ENCODE measurements around the gene PAQR6. TPM values are rescaled to one million over a fixed set of nuclear protein-coding genes. Genes with fewer than 3 reads are reported as not detected.

The PAQR6 gene
- total RNA-seq, 4 donors from 2014 or later, result 0.74 to 3.4 (median 1.6) TPM

Other genes with a start within 250 kb of the PAQR6 start
- gene SSR2, start 227.1 kb downstream of the PAQR6 start, total RNA-seq, result 100 to 1,000 TPM; 197 to 397 (median 308) TPM
- 10 to 100 TPM; 16.2 to 24.5 (median 18.6) TPM for gene UBQLN4, start 194.3 kb downstream of the PAQR6 start, total RNA-seq
- gene LAMTOR2, start 193.3 kb downstream of the PAQR6 start, total RNA-seq, result 10 to 100 TPM; 45.8 to 74.3 (median 65.0) TPM
- under 1 TPM in 1 of 4 donors, not detected in 3; 0.84 TPM for gene RAB25, start 186.9 kb downstream of the PAQR6 start, total RNA-seq
- gene MEX3A, start 165.6 kb downstream of the PAQR6 start, total RNA-seq, result under 1 TPM; 0.56 to 0.96 (median 0.66) TPM
- gene LMNA, start 133.3 kb downstream of the PAQR6 start, total RNA-seq, result 1,000 to 10,000 TPM in 1 of 4 donors, 100 to 1,000 TPM in 3; 288 to 1,820 (median 589) TPM
- 10 to 100 TPM in 3 of 4 donors, 1 to 10 TPM in 1; 4.1 to 99.1 (median 24.6) TPM for gene SEMA4A, start 94.5 kb downstream of the PAQR6 start, total RNA-seq
- 10 to 100 TPM; 19.1 to 89.8 (median 36.3) TPM for gene SLC25A44, start 54.0 kb downstream of the PAQR6 start, total RNA-seq
- gene PMF1, start 35.0 kb downstream of the PAQR6 start, total RNA-seq, result 10 to 100 TPM; 34.0 to 74.8 (median 49.5) TPM
- gene BGLAP, start 5.9 kb downstream of the PAQR6 start, total RNA-seq, result 1 to 10 TPM in 1 of 4 donors, under 1 TPM in 1, not detected in 2; 0.82 to 5.0 TPM
- gene SMG5, start 34.8 kb upstream of the PAQR6 start, total RNA-seq, result 10 to 100 TPM; 51.0 to 81.2 (median 53.2) TPM
- 1 to 10 TPM; 1.3 to 4.3 (median 1.4) TPM for gene TMEM79, start 36.3 kb upstream of the PAQR6 start, total RNA-seq
- 10 to 100 TPM; 44.0 to 71.1 (median 55.9) TPM for gene GLMP, start 47.6 kb upstream of the PAQR6 start, total RNA-seq
- gene VHLL, start 51.3 kb upstream of the PAQR6 start, total RNA-seq, result not detected
- gene CCT3, start 90.2 kb upstream of the PAQR6 start, total RNA-seq, result 100 to 1,000 TPM; 187 to 277 (median 213) TPM
- not detected for gene TSACC, start 90.5 kb upstream of the PAQR6 start, total RNA-seq
- not detected for gene RHBG, start 121.2 kb upstream of the PAQR6 start, total RNA-seq